HG03378 (cell line): ENCODE measurements around the gene CMYA5.
"Not testable (repeated sequence)": the region's sequence is repeated elsewhere in the genome, so short reads cannot be mapped to it uniquely, and the experiment has no call there.

Experiments used
- ATAC-seq: cut with Tn5 transposase; IDR thresholded peaks from one replicate; pipeline ENCODE4 v1.9.1; 2021; ENCODE audit warnings: mild to moderate bottlenecking, moderate library complexity; ENCODE audit not compliant: unreplicated experiment

Gene CMYA5

DNA sequence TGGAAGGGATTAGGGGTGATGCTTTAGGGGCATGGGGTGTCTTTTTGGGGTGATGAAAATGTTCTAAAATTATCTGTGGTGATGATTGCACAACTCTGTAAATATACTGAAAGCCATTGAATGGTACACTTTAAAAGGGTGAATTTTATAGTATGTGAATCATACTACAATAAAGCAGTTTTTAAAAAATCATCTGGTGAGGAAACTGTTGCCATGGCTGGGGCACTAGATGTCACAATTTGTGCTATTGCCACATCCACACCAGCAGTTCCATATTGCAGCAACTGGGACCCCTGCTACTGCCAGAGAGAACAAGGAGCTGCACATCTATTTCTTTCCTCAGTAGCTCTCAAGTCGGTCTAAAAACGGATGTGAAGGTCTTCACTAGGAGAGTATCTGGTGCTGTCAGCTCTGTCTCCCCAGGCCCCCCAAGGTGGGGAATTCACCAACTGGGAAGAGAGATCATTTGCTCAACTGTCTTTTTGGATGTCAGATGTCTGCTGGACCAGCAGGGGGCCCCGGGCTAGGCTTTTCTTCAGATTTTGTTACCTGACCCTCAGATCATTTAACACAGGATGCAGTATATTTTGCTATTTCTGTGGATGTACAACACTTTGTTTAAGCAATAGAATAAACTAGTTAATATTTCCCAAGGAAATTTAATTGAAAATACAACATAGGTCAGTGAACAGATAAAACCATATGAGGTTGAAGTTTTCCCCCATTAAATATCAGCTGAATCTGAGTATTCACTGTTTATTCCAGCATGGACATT lies 13.2 kb downstream of the CMYA5 start:
- no peak for ATAC-seq

DNA sequence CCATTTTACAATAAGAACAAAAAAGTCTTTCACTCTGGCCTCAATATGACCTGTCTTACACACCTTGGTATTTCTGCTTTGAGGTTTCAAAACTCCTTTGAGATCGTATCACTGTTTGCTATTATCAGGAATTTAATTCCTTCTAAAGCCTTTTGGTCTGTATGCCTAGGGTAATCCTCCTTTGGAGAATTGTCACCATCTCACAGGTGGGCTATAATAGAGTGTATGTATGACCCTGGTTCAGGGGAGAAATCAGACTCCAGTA lies 13.7 kb downstream of the CMYA5 start:
- ATAC-seq: no peak

DNA sequence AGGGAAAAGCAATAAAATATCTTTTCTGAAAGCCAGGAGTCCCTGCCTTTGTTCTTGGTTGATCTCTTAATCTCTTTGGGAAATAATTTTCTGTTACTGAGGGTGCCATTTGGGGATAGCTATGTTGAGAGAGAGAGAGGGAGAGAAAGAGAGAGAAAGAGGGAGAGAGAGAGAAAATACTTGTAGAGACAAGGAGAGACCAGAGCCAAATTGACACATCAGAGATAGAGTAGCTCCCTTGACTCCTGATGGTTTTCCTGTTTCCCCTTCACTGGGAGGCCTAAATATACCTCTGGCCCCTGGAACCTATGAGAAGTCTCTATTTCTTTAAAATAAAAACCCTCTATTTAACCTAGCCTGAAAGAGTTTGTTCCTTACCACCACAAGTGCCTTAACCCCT lies 14.9 kb downstream of the CMYA5 start:
- ATAC-seq: no peak

DNA sequence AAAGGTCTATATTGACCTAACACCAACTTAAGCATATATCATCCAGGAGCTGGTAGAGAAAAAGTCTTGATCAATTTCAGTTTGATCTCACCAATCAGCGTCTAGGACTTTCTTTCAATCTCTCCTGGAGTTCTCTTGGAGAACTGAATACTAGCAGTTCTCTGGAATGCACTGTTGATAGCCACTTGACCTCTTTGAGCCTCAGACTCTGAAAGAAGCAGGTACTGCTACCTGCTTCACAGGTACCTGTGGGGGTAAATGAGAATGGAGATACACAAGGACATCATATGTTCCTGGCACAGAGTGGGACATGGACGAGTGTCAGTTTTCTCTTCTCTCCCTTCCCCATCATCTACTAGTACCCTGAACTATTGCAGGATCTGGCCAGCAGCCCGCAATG lies 16.0 kb downstream of the CMYA5 start:
- ATAC-seq: no peak

DNA sequence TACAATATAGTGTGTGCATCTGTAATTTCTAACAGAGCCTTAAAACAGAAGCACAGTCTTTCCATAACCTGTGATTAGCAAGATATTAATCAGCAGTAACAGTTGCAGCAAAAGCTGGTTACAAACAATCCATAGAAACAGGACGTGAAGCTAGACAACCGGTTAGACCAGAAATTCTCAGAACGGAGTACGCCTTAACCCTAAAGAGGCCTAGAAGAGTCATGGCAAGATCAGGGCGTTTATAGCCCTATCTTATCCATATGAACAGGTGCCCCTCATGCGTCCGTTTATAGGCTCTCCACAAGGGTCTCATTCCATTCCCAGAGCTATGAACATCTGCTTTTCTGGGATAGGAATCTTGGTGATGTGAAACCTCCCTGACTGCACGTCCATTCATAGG lies 16.7 kb downstream of the CMYA5 start:
- ATAC-seq: not testable (repeated sequence)

DNA sequence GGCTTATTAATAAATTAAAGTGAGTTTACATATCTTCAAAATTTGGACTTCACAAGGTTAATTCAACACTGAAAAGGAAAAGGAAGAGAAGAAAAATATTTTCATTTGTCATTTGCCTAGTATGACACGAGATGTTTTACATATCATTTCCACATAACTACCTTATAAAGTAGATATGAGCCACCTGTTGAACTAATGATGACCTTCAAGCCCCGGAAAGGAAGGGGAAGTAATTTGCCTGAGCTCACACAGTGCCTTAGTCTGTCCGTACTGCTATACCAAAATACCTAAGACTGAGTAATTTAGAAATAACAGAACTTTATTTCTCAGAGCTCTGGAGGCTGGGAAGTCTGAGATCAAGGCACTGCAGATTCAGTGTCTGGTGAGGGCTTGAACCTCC lies 17.9 kb downstream of the CMYA5 start:
- no peak for ATAC-seq

DNA sequence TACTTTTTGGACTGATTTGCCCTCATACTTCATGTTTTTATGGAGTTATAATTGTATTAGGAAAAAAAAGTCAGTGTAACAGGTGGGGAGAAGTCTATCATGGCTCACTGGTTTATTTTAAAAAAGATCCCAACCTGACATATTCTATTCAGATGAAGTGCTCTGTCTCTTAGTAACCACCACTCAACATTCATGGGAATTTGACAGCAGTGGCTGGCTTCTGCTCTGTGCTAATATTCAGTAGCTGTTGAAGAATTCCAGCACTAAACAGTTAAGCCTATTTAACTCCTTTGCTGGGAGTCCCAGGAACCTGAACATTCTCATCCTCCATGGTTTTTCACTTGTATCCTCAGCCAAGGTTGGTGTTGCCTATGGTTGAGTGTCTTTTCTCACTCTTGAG lies 23.1 kb downstream of the CMYA5 start:
- ATAC-seq: no peak

DNA sequence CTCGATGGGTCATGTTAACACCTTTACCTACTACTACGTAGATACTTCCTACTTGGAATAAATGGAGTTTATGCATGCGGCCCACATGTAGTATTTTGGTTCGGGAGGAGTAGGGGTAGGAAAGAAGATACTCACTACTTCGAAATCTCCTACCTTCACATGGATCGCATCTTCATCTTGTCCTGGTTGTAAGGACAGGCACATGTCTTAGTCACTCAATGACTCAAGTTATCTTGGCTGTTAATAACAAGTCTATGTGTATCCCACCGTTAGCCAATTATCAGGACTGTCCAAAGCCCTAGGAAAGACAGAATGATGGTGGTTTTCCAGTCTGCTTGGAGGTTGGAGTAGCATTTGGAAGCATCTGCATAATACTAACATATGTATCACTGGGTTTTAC lies 24.1 kb downstream of the CMYA5 start:
- no peak for ATAC-seq

DNA sequence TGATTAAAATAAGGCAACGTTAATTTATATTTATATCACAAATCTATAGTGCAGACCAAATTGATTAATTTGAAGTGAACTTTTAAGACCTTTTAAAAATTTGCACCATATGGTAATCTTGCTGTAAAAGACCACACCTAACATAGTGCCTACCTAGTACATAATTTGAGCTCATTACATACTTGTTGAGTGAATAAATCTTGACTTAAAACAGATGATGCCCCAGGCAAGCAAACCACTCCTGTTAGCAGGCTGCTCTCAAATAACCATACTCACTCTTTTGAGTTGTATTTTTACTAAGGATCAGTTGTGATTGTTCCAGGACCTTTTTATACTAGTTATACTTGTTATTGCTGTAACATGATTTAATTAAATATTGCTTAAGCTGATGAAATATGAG lies 27.2 kb downstream of the CMYA5 start:
- no peak for ATAC-seq

DNA sequence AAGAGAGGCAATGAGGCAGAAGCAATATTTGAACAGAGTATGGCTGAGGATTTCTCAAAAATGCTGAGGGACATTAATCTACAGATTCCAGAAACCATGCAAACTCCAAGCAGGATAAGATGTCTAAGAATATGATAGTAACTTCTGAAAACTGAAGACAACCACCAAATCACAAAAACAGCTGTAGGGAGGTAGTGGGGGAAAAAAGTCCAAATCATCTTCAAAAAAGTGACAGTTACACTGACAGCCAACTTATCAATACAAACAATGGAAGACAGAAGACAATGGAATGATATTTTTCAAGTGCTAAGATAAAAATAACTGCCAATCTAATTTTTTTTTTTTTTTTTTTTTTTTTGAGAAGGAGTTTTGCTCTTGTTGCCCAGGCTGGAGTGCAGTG lies 30.5 kb downstream of the CMYA5 start:
- ATAC-seq: no peak

DNA sequence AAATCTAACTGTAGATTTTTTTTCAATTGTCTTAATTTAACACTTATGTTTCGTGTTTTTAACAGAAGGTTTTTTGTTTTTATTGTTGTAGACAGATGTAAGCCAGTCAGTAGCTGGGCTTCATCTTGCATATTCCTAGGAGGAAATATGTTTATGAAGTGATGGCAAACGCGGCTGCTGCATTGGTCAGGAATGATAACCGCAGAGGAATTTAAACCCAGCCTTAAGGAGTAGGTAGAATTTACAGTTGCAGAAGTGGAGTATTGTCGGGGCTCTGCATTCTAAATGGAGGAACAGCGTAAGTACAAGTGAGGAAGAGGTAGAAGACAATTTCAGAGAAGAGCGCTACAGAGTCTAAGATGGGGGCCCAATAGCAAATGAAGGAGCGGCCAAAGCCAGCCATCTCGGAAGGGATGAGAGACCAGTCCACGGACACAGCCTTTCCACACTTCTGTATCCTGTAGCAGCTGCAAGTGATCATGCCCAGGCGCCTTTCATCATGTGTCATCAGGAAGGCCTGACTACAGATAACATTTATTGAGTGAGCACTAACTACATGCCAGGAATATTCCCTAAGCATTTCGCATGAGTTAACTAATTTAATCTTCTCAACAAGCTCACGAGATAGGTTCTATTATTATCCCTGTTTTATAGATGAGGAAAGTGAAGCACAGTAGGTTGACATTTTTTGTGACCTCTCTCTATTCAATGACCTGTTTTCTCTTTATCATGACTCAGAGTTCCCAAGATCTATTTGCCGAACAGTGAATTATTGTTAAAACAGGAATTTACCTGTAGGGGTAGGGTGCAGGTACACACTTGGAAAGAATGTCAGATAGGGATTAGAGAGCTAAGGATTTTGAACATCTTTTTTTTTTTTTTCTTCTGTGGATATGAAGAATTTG lies 38.1 kb downstream of the CMYA5 start:
- no peak for ATAC-seq

DNA sequence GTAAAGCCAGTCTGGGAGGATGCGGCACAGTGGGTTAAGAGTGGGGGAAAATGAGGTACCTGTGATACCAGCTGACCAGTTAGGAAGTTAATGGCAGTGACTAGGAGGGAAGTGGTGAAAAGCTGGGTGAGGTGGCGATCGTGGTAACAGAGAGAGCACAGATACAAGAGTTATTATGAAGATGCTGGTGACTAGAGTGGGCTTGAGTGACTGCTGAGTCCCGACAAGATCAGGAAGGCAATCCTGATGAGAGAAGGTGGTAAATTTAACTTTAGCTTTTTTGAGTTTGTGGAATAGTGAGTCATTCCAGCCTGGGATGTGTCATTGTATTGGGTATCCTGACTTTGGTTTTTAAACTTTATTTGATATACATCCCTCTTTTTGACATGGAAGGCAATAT lies 38.8 kb downstream of the CMYA5 start:
- no peak for ATAC-seq

DNA sequence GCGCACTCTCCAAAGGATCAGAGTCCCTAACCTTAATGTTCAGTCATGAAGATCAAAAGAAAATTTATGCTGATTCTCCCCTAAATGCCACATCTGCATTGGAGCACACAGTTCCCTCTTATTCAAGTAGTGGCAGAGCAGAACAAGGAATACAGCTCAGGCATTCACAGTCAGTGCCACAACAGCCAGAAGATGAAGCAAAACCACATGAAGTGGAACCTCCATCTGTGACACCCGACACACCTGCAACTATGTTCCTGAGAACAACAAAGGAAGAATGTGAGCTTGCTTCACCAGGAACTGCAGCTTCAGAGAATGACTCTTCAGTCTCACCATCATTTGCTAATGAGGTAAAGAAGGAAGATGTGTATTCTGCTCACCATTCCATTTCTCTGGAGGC lies 40.0 kb downstream of the CMYA5 start:
- no peak for ATAC-seq

DNA sequence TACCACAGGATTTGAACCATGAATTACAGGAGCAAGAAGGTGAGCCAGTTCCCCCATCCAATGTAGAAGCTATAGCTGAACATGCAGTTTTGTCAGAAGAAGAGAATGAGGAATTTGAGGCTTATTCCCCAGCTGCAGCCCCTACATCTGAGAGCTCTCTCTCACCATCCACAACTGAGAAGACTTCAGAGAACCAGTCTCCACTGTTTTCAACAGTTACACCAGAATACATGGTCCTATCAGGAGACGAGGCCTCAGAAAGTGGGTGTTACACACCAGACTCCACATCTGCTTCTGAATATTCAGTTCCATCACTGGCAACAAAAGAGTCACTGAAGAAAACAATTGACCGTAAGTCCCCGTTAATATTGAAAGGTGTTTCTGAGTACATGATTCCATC lies 40.9 kb downstream of the CMYA5 start:
- ATAC-seq: no peak

DNA sequence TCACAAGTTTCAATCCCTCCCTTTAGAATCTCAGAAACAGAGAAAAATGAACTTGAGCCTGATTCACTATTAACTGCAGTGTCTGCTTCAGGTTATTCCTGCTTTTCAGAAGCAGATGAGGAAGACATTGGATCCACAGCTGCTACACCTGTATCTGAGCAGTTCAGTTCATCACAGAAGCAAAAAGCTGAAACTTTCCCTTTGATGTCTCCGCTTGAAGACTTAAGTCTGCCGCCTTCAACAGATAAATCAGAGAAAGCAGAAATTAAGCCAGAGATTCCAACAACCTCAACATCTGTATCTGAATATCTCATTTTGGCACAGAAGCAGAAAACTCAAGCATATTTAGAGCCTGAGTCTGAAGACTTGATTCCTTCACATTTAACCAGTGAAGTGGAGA lies 42.1 kb downstream of the CMYA5 start:
- ATAC-seq: no peak

DNA sequence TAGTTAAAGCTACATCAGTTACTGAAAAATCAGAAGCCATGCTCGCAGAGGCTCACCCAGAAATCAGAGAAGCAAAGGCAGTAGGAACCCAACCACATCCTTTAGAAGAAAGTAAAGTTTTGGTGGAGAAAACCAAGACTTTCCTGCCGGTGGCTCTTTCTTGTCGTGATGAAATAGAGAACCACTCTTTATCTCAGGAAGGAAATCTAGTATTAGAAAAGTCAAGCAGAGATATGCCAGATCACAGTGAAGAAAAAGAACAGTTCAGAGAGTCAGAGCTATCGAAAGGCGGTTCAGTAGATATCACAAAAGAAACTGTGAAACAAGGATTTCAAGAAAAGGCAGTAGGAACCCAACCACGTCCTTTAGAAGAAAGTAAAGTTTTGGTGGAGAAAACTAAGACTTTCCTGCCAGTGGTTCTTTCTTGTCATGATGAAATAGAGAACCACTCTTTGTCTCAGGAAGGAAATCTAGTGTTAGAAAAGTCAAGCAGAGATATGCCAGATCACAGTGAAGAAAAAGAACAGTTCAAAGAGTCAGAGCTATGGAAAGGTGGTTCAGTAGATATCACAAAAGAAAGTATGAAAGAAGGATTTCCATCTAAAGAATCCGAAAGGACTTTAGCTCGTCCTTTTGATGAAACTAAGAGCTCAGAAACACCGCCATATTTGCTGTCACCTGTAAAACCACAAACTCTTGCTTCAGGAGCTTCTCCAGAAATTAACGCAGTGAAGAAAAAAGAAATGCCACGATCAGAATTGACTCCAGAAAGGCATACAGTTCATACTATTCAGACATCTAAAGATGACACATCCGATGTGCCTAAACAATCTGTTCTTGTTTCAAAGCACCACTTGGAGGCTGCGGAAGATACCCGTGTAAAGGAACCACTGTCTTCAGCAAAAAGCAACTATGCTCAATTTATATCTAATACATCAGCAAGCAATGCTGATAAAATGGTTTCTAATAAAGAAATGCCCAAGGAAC lies 47.2 kb downstream of the CMYA5 start:
- no peak for ATAC-seq

DNA sequence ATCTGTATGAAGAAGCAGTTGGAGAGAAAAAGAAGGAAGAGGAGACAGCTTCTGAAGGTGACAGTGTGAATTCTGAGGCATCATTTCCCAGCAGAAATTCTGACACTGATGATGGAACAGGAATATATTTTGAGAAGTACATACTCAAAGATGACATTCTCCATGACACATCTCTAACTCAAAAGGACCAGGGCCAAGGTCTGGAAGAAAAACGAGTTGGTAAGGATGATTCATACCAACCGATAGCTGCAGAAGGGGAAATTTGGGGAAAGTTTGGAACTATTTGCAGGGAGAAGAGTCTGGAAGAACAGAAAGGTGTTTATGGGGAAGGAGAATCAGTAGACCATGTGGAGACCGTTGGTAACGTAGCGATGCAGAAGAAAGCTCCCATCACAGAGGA lies 48.7 kb downstream of the CMYA5 start:
- ATAC-seq: no peak

DNA sequence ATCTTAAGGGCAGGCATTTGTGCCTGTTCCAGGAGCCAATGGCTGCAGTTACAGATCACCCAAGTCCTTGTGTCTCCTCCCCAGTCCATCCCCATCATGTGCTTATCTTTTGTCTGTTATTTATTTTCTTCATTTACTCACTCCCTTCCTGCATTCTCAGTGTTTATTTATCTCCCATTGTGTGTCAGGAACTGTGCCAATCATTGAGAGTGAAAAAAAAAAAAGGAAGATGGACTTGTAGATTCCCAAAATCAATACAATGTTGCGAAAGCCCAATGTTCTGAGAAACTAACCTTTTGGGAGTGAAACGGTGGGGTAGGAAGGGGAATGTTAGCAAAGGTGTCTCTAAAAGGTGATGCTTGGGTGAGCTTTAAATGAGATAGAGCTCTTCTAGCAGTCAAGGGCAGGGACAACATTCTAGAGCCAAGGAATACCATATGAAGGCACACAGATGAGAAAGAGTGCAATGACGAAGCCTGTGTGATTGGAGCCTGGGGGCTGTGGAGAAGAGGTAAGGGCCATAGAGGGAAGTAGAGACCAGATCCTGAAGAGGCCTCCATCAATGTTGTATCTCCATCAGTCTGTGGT lies 53.0 kb downstream of the CMYA5 start:
- no peak for ATAC-seq

DNA sequence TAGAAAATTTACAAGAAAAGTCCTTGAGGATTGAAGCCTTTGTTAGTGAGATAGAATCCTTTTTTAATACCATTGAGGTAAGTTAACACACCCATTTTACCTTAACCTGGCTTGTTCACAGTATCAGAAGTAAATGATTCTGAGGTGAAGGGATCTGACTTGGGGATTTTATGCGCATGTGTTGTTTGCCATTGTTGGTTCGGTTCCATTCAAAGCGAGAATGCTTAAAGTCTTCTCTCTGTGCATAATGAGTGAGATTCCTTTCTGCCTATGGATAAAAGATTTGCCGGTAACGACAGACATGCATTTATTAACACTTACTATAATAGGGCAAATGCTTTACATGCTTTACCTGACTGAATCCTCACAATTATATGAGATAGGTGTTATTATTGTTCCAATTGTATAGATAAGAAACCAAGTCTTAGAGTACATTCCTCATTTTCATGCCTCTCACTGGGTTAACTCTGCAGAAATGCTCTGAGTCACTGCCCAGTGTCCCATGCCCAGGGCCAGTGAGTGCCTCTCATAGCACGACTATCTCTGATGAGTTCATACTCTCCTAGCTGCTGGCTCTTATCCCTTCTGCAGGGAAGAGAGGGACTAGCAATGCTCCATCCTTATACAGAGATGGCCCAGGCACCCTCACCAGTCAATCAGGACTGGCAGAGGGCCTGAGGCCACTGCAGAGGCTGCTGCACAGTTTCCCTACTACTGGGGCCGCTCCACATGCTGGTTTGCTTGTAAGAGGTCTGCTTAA lies 54.4 kb downstream of the CMYA5 start:
- no peak for ATAC-seq

DNA sequence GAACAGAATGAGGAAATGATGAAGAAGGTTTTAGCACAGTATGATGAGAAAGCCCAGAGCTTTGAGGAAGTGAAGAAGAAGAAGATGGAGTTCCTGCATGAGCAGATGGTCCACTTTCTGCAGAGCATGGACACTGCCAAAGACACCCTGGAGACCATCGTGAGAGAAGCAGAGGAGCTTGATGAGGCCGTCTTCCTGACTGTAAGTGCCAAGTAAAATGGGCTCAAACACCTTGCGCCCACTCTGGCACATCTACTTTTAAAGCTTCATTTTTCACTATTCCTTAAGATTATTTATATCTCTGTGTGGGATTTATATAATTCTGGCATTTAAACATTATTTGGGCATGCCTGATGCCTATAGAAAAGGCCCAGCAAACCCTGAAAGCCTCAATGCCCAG lies 55.6 kb downstream of the CMYA5 start:
- ATAC-seq: no peak
